Caco-2 (cell line): Measurements from ENCODE around the gene LAPTM5. TPM values are rescaled to one million over a fixed set of nuclear protein-coding genes. Genes with fewer than 3 reads are reported as not detected.

ENCODE experiments used
- BruUV-seq: library from RNA; stranded (reverse); fragments of 400-500 nt; replicated peaks from 2 replicates; lab custom pipeline; 2021; lab: Mats Ljungman, UMichigan
- CTCF ChIA-PET: fragments of 300-600 bp; sonication (Branson Sonifier 250); formaldehyde crosslinking; loops from one replicate; lab custom pipeline; 2022; ENCODE audit warnings: antibody characterized with exemption; lab: Charles Lee
- POLR2A ChIA-PET: fragments of 300-600 bp; sonication (Branson Sonifier 250); formaldehyde crosslinking; loops from one replicate; lab custom pipeline; 2022; ENCODE audit warnings: antibody characterized with exemption; lab: Charles Lee
- DNase-seq, 2 experiments: peaks; one replicate each; pipeline versions ENCODE4 v3.0.0 to v3.0.0-alpha.2; 2020 to 2022
- H3K27me3 ChIP-seq: replicated peaks from 2 replicates; pipeline ENCODE4 v1.6.0; 2011; ENCODE audit warnings: low read length; ENCODE audit not compliant: control insufficient read depth, insufficient read depth
- H3K36me3 ChIP-seq: 2 replicates; pipeline ENCODE4 v1.5.1; 2011; ENCODE audit warnings: low read length; ENCODE audit not compliant: control insufficient read depth, insufficient read depth
- H3K4me1 ChIP-seq: fragments of 250-450 bp; sonication (Bioruptor Pico); 2 replicates; pipeline ENCODE4 v1.5.1; 2020; ENCODE audit warnings: mild to moderate bottlenecking
- H3K4me3 ChIP-seq: 2 replicates; pipeline ENCODE4 v1.5.1; 2011; ENCODE audit warnings: low read depth, mild to moderate bottlenecking, control low read depth, low read length
- H3K9me3 ChIP-seq: fragments of 250-450 bp; sonication (Bioruptor Pico); 2 replicates; pipeline ENCODE4 v1.5.1; 2020; ENCODE audit warnings: mild to moderate bottlenecking, moderate library complexity
- H3K27ac Mint-ChIP-seq: one replicate; pipeline ENCODE4 v1.8.0; 2022; ENCODE audit warnings: mixed read lengths; ENCODE audit not compliant: unreplicated experiment
- H3K27me3 Mint-ChIP-seq: one replicate; pipeline ENCODE4 v1.8.0; 2022; ENCODE audit warnings: mixed read lengths; ENCODE audit not compliant: insufficient read depth, unreplicated experiment
- H3K36me3 Mint-ChIP-seq: one replicate; pipeline ENCODE4 v1.8.0; 2022; ENCODE audit warnings: mild to moderate bottlenecking, mixed read lengths; ENCODE audit not compliant: insufficient read depth, unreplicated experiment
- H3K4me1 Mint-ChIP-seq: one replicate; pipeline ENCODE4 v1.8.0; 2022; ENCODE audit warnings: low read depth, mixed read lengths; ENCODE audit not compliant: unreplicated experiment
- H3K4me3 Mint-ChIP-seq: one replicate; pipeline ENCODE4 v1.8.0; 2022; ENCODE audit warnings: mild to moderate bottlenecking, moderate library complexity, mixed read lengths; ENCODE audit not compliant: unreplicated experiment
- H3K9me3 Mint-ChIP-seq: one replicate; pipeline ENCODE4 v1.8.0; 2022; ENCODE audit warnings: mixed read lengths; ENCODE audit not compliant: unreplicated experiment
- intact Hi-C: fragments of 100-400 bp; cut with micrococcal nuclease; formaldehyde crosslinking; loops from one replicate; pipeline ENCODE4 v1.10.0; 2022; ENCODE audit not compliant: unreplicated experiment
- total RNA-seq: library from RNA; stranded (reverse); gene quantifications from 2 replicates; pipeline ENCODE4 v1.2.3, GENCODE V29; 2022
- TF ChIP-seq, protein P1 (sequence below), 2 experiments: fragments of 200-600 bp in 1 of 2; IDR thresholded peaks; 1 replicate in 1 of 2; 2 replicates in 1 of 2; pipeline versions ENCODE4 v1.5.1 to v1.8.0; 2011 to 2022; ENCODE audit warnings: antibody characterized with exemption in 1 of 2, control low read depth in 1 of 2, inconsistent platforms in 1 of 2, low read depth in 1 of 2, low read length in 1 of 2, mild to moderate bottlenecking in 1 of 2, moderate library complexity in 1 of 2; ENCODE audit not compliant: insufficient read depth in 1 of 2, severe bottlenecking in 1 of 2, unreplicated experiment in 1 of 2

The LAPTM5 gene
- total RNA-seq, 1 experiment from 2014 or later: not detected

DNA sequence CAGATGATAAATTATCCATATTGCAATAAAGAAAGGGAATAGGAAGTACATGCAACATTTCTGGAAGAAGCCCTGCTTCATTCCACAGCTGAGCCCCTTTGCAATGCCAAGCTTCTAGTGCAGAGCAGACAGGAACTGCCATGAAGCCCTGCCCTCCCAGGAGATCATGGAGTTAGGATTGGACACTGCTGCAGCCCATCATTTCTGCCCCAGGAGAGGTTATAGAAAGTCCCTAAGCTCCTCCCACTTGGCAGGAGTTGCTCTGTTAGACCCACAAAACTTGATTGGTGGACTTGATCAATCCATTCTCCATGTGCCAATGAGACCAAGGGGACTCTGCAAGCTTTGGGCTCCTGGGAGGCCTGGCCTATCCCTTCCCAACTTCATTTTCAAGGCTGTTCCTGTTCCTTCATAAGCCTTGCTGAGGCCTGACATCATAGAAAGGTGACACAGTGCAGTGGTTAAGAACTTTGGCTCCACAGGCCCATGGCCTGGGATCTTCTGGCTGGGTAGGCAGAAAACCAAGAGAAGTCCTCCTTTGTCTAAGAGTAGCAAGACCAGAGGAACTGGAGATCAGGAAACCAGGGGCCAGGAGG, 1.3 kb upstream of the LAPTM5 start:
- H3K27me3 Mint-ChIP-seq: no peaks in the 10 kb centered on the region
- intact Hi-C loops: no loop called here
- Histone ChIP-seq H3K4me1 (no peaks in the 10 kb centered on the region), H3K36me3 (no peaks in the 10 kb centered on the region), H3K9me3 (no peaks in the 10 kb centered on the region), H3K27me3 (no peaks in the 10 kb centered on the region), H3K4me3 (no peak overlapping the region)
- TF ChIP-seq, protein P1, sequence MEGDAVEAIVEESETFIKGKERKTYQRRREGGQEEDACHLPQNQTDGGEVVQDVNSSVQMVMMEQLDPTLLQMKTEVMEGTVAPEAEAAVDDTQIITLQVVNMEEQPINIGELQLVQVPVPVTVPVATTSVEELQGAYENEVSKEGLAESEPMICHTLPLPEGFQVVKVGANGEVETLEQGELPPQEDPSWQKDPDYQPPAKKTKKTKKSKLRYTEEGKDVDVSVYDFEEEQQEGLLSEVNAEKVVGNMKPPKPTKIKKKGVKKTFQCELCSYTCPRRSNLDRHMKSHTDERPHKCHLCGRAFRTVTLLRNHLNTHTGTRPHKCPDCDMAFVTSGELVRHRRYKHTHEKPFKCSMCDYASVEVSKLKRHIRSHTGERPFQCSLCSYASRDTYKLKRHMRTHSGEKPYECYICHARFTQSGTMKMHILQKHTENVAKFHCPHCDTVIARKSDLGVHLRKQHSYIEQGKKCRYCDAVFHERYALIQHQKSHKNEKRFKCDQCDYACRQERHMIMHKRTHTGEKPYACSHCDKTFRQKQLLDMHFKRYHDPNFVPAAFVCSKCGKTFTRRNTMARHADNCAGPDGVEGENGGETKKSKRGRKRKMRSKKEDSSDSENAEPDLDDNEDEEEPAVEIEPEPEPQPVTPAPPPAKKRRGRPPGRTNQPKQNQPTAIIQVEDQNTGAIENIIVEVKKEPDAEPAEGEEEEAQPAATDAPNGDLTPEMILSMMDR (IDR thresholded peaks at IDR 0.05; ENCODE audit: insufficient read depth in 1 of 2, low read depth in 1 of 2, low read length in 1 of 2, severe bottlenecking in 1 of 2, unreplicated experiment in 1 of 2): no peak
- BruUV-seq: no TSS peak
- H3K27ac Mint-ChIP-seq: no peak overlapping the region
- no peaks in the 10 kb centered on the region for H3K9me3 Mint-ChIP-seq
- peak; percentile 8 to 41 for DNase-seq
- POLR2A ChIA-PET: interaction anchor here (0.5 kb wide), 1 partner anchor 41 kb away, joined by 3 read pairs; no protein-coding TSS in a partner anchor
- no peaks in the 10 kb centered on the region for H3K36me3 Mint-ChIP-seq
- H3K4me3 Mint-ChIP-seq: no peak overlapping the region
- H3K4me1 Mint-ChIP-seq: no peaks in the 10 kb centered on the region
- CTCF ChIA-PET: interaction anchor here (0.9 kb wide), 1 partner anchor 40 kb away, joined by 5 read pairs; no protein-coding TSS in a partner anchor

DNA sequence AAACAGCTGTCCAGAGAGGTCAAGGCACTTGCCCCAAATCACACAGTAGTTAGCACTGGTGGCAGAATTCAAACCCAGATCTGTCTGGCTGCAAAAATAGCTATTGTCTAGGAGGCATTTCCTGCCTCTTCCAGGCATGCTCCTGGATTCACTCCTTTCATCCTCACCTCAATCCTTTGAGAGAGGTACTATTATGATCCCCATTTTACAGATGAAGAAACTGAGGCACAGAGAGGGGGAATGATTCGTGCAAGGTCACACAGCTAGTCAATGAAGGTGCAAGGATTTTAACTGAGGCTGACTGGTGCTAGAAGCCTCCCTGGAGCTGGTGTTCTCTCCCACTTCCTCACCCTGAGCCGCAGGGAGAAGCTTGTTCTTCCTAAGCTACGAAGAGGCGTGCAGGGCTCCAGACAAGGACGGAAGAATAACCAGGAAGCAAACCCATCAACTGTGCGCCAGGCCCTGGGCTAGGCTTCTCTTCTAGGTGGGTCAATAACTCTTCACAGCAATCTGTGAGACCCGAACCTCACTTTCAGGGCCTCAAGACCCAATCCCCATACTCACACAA, 631 bp upstream of the LAPTM5 start:
- intact Hi-C loops: no loop called here
- DNase-seq: no peak
- H3K4me1 Mint-ChIP-seq: no peaks in the 10 kb centered on the region
- no peaks in the 10 kb centered on the region for H3K27me3 Mint-ChIP-seq
- H3K9me3 Mint-ChIP-seq: no peaks in the 10 kb centered on the region
- ChIA-PET CTCF (interaction anchor here (0.9 kb wide), 1 partner anchor 40 kb away, joined by 5 read pairs; no protein-coding TSS in a partner anchor), POLR2A (no interaction called here)
- Histone ChIP-seq H3K4me3 (no peak overlapping the region), H3K36me3 (no peaks in the 10 kb centered on the region), H3K4me1 (no peaks in the 10 kb centered on the region), H3K27me3 (no peaks in the 10 kb centered on the region), H3K9me3 (no peaks in the 10 kb centered on the region)
- no TSS peak for BruUV-seq
- no peaks in the 10 kb centered on the region for H3K36me3 Mint-ChIP-seq
- no peak overlapping the region for H3K4me3 Mint-ChIP-seq
- H3K27ac Mint-ChIP-seq: no peak overlapping the region
- TF ChIP-seq, protein P1 (IDR thresholded peaks at IDR 0.05; ENCODE audit: insufficient read depth in 1 of 2, low read depth in 1 of 2, low read length in 1 of 2, severe bottlenecking in 1 of 2, unreplicated experiment in 1 of 2): no peak

DNA sequence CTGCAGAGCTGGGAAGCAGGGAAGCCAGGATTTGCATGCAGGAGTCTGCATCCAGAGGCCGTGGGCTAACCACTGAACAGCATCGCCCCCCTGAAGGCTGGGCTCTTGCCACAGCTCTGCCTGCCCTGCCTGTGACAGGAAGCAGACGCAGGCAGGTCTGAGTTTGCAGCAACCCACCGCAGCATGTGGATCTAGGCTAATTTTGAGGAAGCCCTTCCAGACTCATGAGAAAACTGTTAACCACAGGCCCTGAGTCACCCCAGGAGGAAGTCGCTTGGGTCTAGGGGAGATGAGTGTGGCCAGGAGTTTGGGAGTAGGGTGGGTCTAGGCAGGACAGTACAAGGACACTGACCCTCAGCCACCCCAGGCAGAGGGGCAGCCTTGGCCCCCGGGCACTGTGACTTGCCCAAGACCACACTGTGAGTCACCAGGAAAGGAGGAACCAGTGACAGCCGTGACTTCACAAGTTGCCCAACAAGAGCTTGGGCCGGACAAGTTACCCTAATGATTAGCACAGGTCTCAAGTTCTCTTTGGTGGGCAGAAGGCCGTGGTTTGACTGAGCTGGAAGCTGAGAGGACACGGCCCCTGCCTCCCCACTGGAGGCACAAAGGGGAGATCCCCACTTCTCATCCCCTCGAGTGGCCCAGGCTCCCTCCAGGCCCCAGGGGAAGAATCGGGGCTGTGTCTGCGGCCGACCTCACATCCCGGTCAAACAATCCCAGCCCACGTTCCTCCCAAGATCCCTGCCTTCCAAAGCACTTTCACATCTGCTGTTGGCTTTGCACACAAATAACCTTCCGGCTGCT, 826 bp downstream of the LAPTM5 start:
- Mint-ChIP-seq H3K4me1 (no peaks in the 10 kb centered on the region), H3K4me3 (no peak overlapping the region), H3K27ac (no peak overlapping the region), H3K27me3 (no peaks in the 10 kb centered on the region), H3K9me3 (no peaks in the 10 kb centered on the region), H3K36me3 (no peaks in the 10 kb centered on the region)
- ChIA-PET CTCF (no interaction called here), POLR2A (no interaction called here)
- Histone ChIP-seq H3K36me3 (no peaks in the 10 kb centered on the region), H3K27me3 (no peaks in the 10 kb centered on the region), H3K4me3 (no peak overlapping the region), H3K4me1 (no peaks in the 10 kb centered on the region), H3K9me3 (no peaks in the 10 kb centered on the region)
- intact Hi-C loops: no loop called here
- DNase-seq: no peak
- no TSS peak for BruUV-seq
- TF ChIP-seq, protein P1 (IDR thresholded peaks at IDR 0.05; ENCODE audit: insufficient read depth in 1 of 2, low read depth in 1 of 2, low read length in 1 of 2, severe bottlenecking in 1 of 2, unreplicated experiment in 1 of 2): no peak
